Choroid plexus epithelial cell (primary cell): ENCODE measurements around the gene G6PC1.
"Not testable (repeated sequence)": the region's sequence is repeated elsewhere in the genome, so short reads cannot be mapped to it uniquely, and the experiment has no call there.

Experiments used
- DNase-seq: peaks from one replicate; pipeline ENCODE4 v3.0.0-alpha.2; 2010; ENCODE audit warnings: low read depth
- H3K4me3 ChIP-seq: 2 replicates; pipeline ENCODE4 v1.5.1; 2011; ENCODE audit warnings: low read depth, mild to moderate bottlenecking, control low read depth, low read length, moderate library complexity
- CTCF ChIP-seq: conservative IDR thresholded peaks from 2 replicates; pipeline ENCODE4 v1.5.1; 2011; ENCODE audit warnings: low read depth, mild to moderate bottlenecking, control low read depth, inconsistent platforms, low read length, moderate library complexity

Gene G6PC1

GRCh38 chr17:42900460-42901331 is at the start of gene G6PC1:
Gene G6PC1 (plus strand): TSS chr17:42900799. CDS start chr17:42900877, 78 bp downstream.
- no peak for TF ChIP-seq CTCF
- no peak for DNase-seq
- H3K4me3 ChIP-seq = no peak within 1 kb of the TSS

GRCh38 chr17:42850954-42851353 is 49.6 kb upstream of the G6PC1 start, which contains the start of gene AOC3:
Gene AOC3 (plus strand): TSS chr17:42851199. CDS start chr17:42851344, 145 bp downstream.
- TF ChIP-seq CTCF = no peak
- H3K4me3 ChIP-seq = no peak within 1 kb of the TSS
- no peak for DNase-seq

- not testable (repeated sequence) for DNase-seq, H3K4me3 ChIP-seq
Observed at GRCh38 chr17:42851371-42852240, 49.0 kb upstream of the G6PC1 start.

GRCh38 chr17:42852351-42852750 is 48.2 kb upstream of the G6PC1 start:
- H3K4me3 ChIP-seq = no peak overlapping the region
- no peak for DNase-seq
- no peak for TF ChIP-seq CTCF

GRCh38 chr17:42853004-42853403 is 47.6 kb upstream of the G6PC1 start:
- no peak for DNase-seq
- no peak overlapping the region for H3K4me3 ChIP-seq

GRCh38 chr17:42853597-42853967 is 47.0 kb upstream of the G6PC1 start:
- no peak for TF ChIP-seq CTCF
- no peak for DNase-seq
- no peak overlapping the region for H3K4me3 ChIP-seq

More at GRCh38 chr17:42853004-42853403, 47.6 kb upstream of the G6PC1 start:
- no peak for TF ChIP-seq CTCF

GRCh38 chr17:42853968-42854790 is 46.4 kb upstream of the G6PC1 start:
- no peak for DNase-seq
- no peak for TF ChIP-seq CTCF

More at GRCh38 chr17:42853968-42854790, 46.4 kb upstream of the G6PC1 start:
- no peak overlapping the region for H3K4me3 ChIP-seq
